Measurements from ENCODE around the gene FOSB.
"Not testable (repeated sequence)": the region's sequence is repeated elsewhere in the genome, so short reads cannot be mapped to it uniquely, and the experiment has no call there.

FOSB gene

DNA sequence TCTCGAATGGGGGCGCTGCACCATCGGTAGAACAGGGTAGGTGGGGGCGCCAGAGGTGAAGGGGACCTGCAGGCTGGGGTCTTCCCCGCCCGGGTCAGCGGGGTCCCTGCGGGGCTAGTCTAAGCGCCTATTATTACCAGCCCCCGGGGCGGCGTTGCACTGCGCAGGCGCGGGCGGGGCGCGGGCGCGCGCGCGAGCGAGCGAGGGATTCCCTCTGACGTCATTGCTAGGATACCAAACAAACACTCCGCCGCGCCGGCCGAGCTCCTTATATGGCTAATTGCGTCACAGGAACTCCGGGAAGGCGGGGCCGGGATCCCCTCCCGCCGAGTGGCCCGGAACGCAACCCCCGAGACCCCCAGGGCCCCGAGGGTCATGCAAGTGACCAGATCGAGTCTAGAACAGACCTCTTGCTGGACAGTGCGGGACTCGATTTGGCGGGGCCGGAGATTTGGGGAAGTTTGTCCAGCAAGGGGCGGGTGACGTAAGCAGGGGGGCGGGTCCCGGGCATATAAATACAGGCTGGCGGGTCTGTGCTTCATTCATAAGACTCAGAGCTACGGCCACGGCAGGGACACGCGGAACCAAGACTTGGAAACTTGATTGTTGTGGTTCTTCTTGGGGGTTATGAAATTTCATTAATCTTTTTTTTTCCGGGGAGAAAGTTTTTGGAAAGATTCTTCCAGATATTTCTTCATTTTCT, at the start of gene FOSB:
TSS of gene FOSB (plus strand) at position 541 of the 703 bp plus-strand sequence. CDS start 591 bp downstream, outside the sequence.
- DNase-seq, result peak; percentile 96

DNA sequence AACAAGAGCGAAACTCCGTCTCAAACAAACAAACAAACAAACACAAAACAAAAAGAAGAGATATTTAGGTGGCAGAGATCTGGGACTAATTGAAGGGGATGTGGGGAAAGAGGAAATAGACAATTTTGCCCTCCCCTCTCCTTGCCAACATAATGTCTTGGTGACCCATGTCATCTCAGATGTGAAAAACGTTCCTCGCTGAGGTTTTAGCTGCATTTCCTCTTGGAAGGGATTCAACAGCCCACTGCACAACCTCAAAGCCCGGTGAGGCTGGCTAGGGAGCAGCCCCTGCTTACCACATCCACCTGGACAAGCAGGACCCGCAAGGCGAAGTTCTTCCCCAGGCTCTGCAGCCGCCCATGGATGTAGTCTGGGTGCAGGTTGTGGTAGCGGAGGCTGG, 49.0 kb upstream of the FOSB start:
- no peak for DNase-seq

DNA sequence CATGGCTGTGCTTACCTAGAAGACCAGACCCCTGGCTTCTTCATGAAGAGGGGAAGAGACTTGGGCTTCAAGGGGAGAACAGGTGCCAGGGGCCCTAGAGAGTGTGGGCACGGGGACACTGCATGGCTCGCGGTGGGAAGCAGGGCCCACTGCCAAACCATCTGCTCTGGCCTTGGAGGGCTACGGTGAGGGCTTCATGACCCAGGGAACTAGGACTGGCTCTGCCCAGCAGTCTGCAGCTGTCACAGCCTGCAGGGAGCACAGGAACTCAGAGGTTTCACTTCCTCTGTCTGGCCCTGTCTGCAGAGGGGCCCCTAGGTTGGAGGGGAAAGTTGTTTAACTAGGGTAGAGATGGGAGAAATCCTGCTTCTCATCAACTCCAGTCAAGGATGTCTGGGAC, 48.4 kb upstream of the FOSB start:
- peak; percentile 52 for DNase-seq

DNA sequence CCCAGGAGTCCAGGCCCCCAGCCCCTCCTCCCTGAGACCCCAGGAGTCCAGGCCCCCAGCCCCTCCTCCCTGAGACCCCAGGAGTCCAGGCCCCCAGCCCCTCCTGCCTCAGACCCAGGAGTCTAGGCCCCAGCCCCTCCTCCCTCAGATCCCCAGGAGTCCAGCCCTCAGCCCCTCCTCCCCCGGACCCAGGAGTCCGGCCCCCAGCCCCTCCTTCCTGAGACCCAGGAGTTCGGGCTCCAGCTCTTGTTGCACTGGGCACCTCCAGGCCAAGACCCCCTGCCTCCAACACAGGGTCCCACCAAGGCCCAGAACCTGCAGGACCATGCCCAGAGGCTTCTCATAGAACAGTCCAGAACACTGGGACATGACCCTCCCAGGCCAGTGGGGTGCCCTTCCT, 47.9 kb upstream of the FOSB start:
- DNase-seq, result no peak

DNA sequence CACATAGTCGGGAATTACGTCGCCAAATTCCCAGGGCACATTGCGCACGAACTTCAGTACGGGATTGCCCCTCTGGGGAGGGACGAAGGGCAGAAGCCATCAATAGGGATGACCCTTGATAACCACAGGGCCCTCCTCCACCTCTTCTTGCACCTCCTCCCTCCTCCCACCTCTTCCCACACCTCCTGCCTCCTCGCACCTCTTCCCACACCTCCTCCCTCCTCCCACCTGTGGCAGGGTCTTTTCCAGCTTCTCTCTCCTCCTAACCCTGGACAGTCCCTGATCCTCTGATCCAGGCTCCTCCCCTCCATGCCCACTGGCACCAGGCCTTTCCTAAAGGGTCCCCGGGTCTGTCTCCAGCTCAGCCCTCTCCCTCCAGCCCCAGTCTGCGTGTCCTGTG, 47.4 kb upstream of the FOSB start:
- no peak for DNase-seq

DNA sequence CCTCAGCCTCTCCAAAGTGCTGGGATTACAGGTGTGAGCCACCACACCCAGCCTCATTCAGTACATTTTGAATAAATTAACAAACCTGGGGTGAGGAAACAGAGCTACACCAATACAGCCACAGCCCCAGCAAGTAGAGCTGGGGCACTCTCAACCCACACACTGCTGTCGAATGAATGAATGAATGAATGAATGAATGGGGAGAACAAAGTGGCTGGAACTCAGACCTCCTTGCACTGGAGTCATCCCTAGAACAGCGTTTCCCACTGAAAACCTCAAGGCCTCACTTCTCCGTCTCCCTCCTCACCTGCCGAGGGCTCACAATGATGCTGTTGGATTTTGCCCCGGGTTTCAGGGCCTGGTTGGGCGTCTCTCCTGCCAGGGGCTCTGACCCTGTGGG, 46.9 kb upstream of the FOSB start:
- no peak for DNase-seq

DNA sequence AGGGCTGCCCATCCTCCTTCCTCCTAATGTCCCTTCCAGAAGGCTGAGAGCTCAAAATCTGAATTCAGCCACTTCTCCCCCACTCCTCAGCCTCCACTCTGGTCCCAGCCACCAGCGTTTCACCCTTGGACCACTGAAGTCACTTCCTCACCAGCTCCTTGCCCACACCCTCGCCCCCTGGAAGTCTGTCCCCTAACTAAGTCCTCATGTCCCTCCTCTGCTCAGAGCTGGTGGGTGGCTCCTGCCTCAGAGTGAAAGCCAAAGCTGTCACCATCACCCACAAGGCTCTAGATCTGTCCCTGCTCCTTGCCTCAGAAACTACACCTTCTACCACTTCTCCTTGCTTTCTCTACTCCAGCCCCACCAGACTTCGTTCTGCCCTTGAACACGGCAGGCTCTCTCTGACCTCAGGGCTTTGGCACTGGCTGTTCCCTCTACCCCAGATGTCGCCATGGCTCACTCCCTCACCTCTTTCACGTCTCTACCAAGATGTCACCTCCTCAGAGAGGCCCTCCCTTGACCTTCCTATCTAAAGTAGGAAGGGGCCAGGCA, 45.8 kb upstream of the FOSB start:
- no peak for DNase-seq

DNA sequence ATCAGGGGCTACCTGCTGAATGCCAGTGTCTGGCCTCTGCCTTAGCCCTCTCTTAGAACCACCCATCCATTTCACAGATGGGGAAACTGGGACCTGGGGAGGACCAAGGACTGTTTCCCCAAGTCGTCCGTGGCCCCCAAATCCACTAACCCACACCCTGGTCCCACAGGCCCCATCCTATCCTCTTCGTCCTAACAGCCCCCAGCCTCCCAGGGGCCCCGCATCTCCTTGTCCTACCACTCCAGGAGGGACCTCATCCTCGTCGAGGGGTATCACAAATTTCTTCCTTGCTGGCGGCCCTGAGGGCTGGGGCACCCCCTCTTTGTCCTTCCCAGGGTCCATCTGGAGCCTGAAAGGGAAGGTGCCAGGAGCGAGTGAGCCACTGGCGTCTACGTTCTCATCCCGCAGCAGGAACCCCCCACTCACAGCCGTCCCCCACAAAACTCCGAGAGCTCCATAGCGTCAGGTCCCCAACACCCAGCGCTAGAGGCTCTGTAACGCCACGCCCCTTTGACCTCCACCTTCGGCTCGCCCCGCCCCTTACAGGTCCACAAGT, 44.7 kb upstream of the FOSB start:
- DNase-seq, result no peak

DNA sequence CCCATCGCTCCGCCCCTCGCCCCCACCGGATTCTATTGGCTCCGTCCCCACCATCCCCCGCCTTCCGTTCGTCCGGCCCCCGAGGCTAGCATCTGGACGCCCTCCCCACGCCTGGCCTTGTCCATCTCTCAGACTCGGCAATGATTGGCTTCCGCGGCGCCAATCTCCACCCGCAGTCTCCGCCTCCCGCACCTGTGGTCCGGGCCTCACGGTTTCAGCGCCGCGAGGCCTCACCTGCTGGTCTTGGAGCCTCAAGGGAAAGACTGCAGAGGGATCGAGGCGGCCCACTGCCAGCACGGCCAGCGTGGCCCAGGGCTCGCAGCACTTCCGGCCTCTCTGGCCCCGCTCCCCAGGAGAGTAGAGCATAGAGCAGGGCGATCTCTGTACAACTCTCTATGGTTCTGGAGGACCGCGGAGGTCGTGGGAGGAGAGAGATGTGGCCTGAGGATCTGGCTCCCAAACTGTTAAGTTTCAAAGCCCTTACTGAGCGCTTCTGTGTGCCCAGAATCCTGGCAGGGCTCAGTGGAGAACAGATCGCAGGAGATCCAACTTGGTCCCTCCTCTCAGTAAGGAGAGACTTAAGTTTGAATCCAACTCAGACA, 44.1 kb upstream of the FOSB start, which contains the start of gene ERCC1:
TSS of gene ERCC1 (minus strand) at position 329 of the 602 bp plus-strand sequence. CDS start 543 bp downstream, outside the sequence.
- peak; percentile 95 for DNase-seq

DNA sequence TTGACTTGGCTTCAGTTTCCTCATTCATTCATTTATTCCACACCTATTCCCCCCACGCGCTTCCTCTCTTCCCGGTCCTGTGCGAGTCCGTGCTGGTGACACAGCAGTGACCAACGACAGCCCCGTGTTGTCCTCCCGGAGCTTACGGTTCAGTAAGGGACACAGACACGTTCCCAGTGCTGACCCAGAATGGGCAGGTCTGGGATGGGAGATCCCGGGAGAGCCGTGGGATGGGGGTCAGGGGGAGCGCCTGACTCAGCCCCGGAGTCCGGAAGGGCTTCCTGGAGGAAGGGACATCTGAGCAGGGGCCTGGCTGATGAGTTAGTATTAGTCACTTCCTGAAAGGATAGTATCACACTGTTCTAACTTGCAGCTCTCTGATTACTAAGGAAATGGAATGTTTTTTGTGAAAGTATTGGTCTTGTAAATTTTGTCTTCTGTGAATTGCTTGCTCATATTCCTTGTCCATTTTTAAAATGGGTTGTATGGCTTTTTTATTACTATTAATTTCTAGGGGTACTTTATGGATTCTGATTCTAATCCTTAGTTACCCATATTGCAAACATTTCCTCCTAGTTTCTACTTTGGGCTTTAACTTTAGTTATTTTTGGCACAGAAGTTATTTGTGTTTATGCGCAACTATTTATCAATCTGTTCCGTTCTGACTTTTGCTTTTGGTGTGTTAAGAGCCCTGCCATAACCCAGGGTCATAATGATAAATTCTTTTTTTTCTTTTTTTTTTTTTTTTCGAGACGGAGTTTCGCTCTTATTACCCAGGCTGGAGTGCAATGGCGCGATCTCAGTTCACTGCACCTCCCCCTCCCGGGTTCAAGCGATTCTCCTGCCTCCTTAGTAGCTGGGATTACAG, 43.4 kb upstream of the FOSB start:
- DNase-seq, result peak; percentile 77

DNA sequence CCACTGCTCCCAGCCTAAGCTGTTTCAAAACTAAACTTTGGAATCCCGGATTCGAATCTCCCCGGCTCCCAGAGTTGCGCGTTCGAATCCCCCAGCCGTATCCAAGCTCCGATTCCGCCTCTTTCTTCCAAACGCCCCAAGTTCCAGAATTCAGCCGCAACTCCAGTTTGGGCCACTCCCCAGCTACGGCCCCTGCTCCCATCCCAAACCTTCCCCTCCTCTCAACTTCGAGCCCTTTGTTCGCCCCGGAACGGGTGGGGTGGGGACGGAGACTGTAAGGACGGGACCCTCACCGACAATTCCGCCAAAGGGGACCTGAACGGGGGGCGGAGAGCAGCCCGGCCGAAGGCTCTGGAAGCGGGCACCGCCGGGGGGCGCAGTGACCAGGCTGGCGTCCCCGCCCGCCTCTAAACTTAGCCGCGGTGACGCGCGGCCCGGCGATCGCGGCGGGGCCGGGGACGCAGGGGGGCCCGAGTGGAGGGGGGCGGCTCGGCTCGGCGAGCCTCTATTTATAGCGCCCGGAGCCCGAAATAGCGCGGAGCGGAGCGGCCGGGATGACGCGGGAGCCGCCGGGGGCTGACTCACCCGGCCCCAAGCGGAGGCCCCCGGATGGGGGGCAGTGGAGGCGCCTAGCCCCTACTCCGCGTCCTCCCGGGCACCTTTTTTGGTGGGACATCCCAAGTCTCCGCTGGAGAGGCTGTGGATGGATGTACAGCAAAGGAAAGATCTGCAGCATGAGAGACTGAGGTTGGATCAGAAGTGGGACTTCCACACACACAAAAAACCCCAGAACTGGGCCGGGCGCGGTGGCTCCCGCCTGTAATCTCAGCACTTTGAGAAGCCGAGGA, 39.2 kb upstream of the FOSB start:
- DNase-seq, result no peak

DNA sequence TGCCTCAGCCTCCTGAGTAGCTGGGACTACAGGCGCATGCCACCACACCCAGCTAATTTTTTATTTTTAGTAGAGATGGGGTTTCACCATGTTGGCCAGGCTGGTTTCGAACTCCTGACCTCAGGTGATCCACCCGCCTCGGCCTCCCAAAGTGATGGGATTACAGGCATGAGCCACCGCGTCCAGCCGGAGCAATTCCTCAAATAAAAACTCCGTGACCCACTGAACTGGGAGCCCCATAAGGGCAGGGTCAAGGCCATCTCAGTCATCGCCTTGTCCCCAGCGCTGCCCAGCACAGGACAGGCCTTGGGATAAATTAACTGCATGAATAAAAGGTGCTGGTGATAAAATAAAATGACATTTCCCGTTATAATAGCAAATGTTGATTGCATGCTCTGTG, 37.9 kb upstream of the FOSB start:
- DNase-seq, result not testable (repeated sequence)

DNA sequence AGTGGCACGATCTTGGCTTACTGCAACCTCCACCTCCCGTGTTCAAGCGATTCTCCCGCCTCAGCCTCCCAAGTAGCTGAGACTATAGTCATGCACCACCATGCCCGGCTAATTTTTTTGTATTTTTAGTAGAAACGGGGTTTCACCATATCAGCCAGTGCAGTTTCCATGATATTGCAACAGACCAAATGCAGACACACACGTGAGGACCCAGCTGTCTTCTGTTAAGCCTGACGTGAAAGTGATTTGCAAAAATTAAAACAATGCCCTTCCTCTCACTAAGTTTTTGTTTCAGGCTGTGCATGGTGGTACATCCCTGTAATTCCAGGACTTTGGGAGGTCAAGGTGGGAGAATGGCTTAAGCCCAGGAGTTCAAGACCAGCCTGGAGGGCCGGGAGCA, 36.8 kb upstream of the FOSB start:
- not testable (repeated sequence) for DNase-seq

DNA sequence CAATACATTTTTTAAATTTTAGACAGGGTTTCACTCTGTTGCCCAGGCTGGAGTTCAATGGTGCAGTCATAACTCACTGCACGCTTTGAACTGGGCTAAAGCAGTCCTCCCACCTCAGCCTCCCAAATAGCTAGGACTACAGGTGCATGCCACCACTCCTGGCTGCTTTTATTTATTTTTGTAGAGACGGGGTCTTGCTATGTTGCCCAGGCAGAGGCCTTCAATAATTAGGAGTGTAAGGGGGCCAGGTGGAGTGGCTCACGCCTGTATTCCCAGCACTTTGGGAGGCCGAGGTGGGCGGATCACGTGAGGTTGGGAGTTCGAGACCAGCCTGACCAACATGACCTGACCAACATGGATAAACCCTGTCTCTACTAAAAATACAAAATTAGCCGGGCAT, 35.3 kb upstream of the FOSB start:
- not testable (repeated sequence) for DNase-seq

DNA sequence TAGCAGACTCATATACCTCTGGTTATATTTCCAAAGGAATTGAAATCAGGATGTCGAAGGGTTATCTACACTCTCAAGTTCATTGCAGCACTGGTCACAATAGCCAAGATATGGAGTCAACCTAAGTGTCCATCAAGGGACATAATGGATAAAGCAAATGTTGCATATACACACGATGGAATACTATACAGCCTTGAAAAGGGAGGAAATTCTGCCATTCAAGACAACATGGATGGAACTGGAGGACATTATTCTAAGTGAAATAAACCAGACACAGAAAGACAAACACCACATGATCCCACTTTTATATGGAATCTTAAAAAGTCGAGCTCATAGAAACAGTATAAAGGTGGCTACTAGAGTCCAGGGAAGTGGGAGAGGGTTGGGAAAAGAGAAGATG, 30.5 kb upstream of the FOSB start:
- DNase-seq, result no peak

DNA sequence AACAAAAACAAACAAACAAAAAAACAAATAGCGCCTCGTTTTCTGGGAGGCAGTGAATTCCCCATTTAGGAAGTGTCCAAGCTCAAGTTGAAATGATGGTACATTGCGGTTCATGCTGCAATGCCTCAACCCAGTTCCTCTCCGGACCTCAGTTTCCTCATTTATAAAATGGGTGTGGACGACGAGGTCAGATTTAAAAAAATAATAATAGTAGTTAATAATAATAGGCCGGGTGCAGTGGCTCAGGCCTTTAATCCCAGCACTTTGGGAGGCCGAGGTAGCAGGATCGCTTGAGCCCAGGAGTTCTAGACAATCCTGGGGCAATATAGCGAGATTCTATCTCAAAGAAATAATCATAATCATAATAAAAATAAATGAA, 28.6 kb upstream of the FOSB start:
- no peak for DNase-seq

DNA sequence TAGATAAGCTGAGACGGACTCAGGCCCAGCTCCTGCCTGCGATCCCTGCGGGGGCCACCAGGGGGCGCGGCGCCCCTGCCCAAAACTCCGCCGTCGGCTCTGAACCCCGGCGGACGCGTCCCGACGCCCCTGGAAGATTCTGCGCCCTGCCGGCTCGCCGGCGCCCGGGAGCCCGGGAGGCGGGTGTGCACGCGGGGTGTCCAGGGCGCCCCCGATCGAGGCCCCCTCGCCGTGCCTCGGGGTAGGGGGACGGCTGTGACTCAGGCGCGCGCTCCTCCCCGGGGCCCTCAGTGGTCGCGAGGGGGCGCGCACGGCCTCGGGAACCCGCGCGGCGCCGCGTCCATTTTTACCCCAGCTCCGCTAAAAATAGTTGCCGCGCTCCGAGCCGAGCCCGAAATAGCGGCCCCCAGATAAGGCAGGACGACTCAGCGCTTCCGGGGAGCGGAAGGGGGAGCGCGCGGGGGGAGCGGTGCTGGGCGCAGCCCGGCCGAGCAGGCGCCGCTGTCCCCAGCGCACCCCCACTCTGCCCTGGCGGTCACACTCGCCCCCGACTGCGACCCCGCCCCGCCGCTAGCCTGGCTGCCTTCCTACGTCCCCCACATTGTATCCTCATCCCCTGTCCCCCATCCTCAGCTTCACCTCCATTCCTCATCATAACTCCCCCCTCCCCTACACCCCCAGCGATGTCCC, 28.1 kb upstream of the FOSB start:
- peak; percentile 82 for DNase-seq

DNA sequence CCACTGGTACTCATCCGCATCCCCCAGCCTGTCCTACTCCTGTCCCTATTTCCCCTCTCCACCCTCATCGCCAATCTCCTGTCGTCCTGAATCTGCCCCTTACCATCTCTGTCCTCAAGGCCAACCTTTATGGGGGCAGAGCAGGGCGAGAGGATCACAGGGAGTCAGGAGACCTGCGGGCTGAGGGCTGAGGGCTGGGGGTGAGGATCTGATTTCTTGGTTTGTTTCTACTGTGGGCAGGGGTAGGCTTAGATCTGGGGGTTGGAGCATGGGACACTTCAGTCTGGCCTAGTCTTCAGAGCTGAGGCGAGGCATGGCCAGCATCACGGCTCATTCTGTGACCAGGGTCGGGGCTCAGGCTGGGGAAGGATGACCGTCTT, 27.5 kb upstream of the FOSB start:
- no peak for DNase-seq

DNA sequence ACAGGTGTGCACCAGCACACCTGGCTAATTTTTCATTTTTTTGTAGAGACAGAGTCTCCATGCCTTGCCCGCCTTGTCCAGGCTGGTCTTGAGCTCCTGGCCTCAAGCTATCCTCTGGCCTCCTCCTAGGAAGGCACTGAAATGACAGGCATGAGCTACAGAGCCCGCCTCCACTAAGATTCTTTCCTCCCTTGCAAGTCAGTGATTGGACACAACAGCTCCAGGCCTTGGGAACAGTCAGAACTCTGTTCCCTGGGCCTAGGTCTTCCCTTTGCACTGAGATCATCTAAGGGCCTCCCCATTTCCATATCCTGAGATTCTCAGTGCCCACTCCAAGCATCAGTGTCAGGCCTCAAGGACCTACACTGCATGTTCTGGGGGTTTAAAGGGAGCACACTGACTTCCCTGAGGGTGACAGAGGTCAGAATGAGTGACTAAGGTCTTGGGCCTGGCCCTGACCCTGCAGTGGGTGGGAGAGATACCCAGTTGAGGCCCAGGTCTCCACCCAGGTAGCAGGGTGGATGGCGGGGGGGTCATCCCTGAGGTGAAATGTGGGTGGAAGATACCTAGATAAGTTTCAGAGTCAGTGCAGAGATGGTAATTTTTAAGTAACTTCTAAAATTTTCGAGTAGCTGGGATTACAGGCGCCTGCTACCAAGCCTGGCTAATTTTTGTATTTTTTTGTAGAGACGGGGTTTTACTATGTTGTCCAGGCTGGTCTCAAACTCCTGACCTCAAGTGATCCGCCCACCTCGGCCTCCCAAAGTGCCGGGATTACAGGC, 26.7 kb upstream of the FOSB start:
- DNase-seq, result no peak

DNA sequence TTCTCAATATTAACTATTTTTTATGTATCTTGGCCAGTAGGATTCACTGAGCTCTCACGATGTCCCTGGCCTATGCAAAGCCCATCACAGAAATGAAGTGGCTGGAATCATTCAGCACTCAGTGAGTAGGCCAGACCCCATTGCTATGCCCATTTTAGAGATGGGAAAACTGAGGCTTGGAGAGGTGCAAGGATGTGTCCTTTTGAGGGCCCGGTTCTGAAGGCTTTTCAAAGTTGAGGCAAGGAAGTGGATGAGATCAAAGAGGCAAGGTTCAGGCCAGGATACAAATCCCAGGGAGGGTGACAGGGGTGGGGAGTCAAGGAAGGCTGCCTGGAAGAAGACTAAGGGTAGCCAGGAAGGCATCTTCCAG, 25.4 kb upstream of the FOSB start:
- no peak for DNase-seq
